Pancreas (tissue), 10 donors: ENCODE results near the gene RNASE7. TPM values are rescaled to one million over a fixed set of nuclear protein-coding genes. Genes with fewer than 3 reads are reported as not detected.

Experiments used
- ATAC-seq, 4 donors: fragments of 200-7000 bp; cut with Tn5 transposase; one replicate each; pipeline versions ENCODE4 v1.8.0 to v1.9.1; 2020; ENCODE audit warnings: mild to moderate bottlenecking in 4 of 4, moderate library complexity in 4 of 4
- DNase-seq, 6 donors: peaks; one replicate each; pipeline ENCODE4 v3.0.0-alpha.2; 2020
- FAIRE-seq: peaks from 2 replicates; lab custom pipeline; 2012; peaks lifted over from hg19 to GRCh38; lab: Jason Lieb, UNC
- H3K27ac ChIP-seq, 4 donors: fragments of 200-600 bp; sonication (generic); 1 replicate in 3 of 4; 2 replicates in 1 of 4; pipeline versions ENCODE4 v1.5.0 to v1.8.0; 2020
- H3K27me3 ChIP-seq, 4 donors: fragments of 200-600 bp; one replicate each; pipeline ENCODE4 v1.8.0; 2021
- H3K36me3 ChIP-seq, 3 donors: fragments of 200-600 bp; sonication (generic) in 1 of 3; one replicate each; pipeline versions ENCODE4 v1.5.0 to v1.8.0; 2020 to 2021
- H3K4me1 ChIP-seq, 3 donors: fragments of 200-600 bp; one replicate each; pipeline ENCODE4 v1.8.0; 2021
- H3K4me3 ChIP-seq, 4 donors: fragments of 200-600 bp; sonication (generic) in 2 of 4; one replicate each; pipeline versions ENCODE4 v1.5.0 to v1.8.0; 2020 to 2021
- H3K9me3 ChIP-seq, 4 donors: fragments of 200-600 bp; one replicate each; pipeline ENCODE4 v1.8.0; 2021
- CTCF ChIP-seq, 4 donors: fragments of 200-600 bp; sonication (generic) in 3 of 4; IDR thresholded peaks; one replicate each; pipeline versions ENCODE4 v1.5.0 to v1.8.0; 2021; ENCODE audit warnings: antibody characterized with exemption in 4 of 4
- WGBS, 2 donors: extraction: QIAGEN DNeasy Blood & Tissue Kit; methylation state at CpG; one replicate each; pipeline ENCODE4 v1.1.7; 2013; 5-methylcytosine and 5-hydroxymethylcytosine counted together
- intact Hi-C, 3 donors: fragments of 100-400 bp; cut with DNase I; formaldehyde crosslinking; loops; one replicate each; pipeline versions ENCODE4 v1.11.1 to v1.14.2; 2022
- polyA plus RNA-seq, 2 donors: library from polyadenylated mRNA; stranded (reverse); fragments of 200-250 nt; gene quantifications; one replicate each; pipeline ENCODE4 v1.2.3, GENCODE V29; 2013
- total RNA-seq, 6 donors: library from RNA; stranded (reverse); fragmentation: NEBNext Ultra II Directional in 4 of 6; extraction: Animal tissue kit (Norgen Biotek cat#: 25700) in 4 of 6; gene quantifications; one replicate each; pipeline versions ENCODE4 v1.2.1 to v1.2.4, GENCODE V29; 2021 to 2023
- donor health status: healthy with polysubstance abuse.
- donor health status: DM: no; HTN: no; CAD: no; lungs with moderate emphysema.
- donor health status: DM: no; HTN: no; CAD: no.
- donor health status: control.
- donor health status: control.
- donor health status: Bipolar disorder and iron deficiency.
- donor health status: DM: yes; HTN: yes; CAD: no.
- donor health status: DM: no; HTN: no; CAD: no.
- donor health status: DM: no; HTN: no; CAD: no.
- donor health status: DM: yes; HTN: yes; CAD: no.

The RNASE7 gene
- total and polyA plus RNA-seq, 8 donors = 0.11 to 0.78 (median 0.23) TPM; not detected in 3

DNA sequence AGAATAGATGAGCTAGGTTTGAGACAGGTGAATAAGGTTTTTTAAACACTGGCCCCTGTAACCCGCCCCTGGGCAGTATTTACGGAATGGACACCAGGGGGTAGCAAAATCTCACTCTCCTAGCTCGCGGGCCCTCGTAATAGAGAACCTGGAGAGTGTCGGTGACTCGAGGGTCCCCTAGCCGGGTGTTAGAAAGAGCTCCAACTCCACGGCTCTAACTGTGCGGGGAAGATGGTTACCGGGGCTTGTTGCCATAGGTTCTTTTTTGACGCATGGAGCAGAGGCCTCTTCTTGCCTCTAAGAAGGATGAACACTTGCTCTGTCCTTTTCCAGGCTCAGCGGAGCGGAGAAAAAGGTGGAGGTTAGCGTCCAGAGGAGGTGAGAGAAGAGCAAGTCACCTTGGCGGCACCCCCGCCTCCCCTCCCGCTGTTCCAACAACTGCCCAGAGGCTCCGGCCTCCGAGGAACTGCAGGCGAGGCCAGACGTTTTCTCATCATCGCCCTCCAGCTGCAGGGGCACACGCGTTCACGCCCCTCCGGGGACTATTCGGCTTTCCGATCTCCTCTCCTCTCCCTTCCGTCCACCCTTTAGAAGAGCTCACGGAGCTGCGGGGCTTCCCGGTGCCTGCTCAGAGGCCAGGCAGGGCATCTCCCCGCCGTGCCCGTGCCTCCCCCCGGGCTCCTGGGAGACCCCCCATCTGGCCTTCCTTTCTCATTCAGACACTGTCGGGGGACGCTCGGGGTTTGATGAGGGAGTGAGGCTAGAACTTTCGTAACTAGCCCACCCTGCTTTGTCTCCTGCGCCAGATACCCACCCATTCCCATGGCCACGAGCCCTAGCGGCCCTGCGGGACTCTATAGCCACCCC is 26.6 kb downstream of the RNASE7 start:
- TF ChIP-seq CTCF (IDR thresholded peaks at IDR 0.05) = peak in 3 of 4 donors; percentile 21 to 43 (median 38)
- Histone ChIP-seq H3K4me3 (peak overlapping the region; percentile 47 to 77 (median 70)), H3K9me3 (no peaks in the 10 kb centered on the region), H3K4me1 (peaks cover 0 to 9% (median 5%) of the 10 kb centered on the region in 3 donors), H3K27ac (peak overlapping the region; percentile 70 to 88 (median 78)), H3K36me3 (peaks cover 0 to 2% (median 0%) of the 10 kb centered on the region in 3 donors), H3K27me3 (no peaks in the 10 kb centered on the region)
- 3% methylated on average over 43 to 45 of the region's 45 CpGs for WGBS, 2 donors
- FAIRE-seq (no peak), ATAC-seq (peak; percentile 28 to 62 (median 54)), DNase-seq (peak in 4 of 6 donors; percentile 52 to 65 (median 58))
- intact Hi-C loops = loop anchor here in 1 of 3 donors (5.0 kb wide), 1 partner anchor 34 kb away; the partner anchor contains the start of gene TMEM253

- H3K36me3 ChIP-seq = peaks cover 0 to 4% (median 0%) of the 10 kb centered on the region in 3 donors
- DNase-seq (peak in 5 of 6 donors; percentile 57 to 81 (median 66)), FAIRE-seq (no peak), ATAC-seq (peak; percentile 12 to 41 (median 16))
- H3K9me3 ChIP-seq = no peaks in the 10 kb centered on the region
- H3K27me3 ChIP-seq = no peaks in the 10 kb centered on the region
- 1 to 4% methylated on average over 33 to 40 of the region's 40 CpGs for WGBS, 2 donors
- H3K4me1 ChIP-seq = peaks cover 0 to 9% (median 5%) of the 10 kb centered on the region in 3 donors
- intact Hi-C loops = loop anchor here in 1 of 3 donors (5.0 kb wide), 1 partner anchor 33 kb away; the partner anchor contains the start of gene TMEM253
- peak overlapping the region; percentile 47 to 77 (median 70) for H3K4me3 ChIP-seq
- H3K27ac ChIP-seq = peak overlapping the region; percentile 70 to 88 (median 78)
- no peak for TF ChIP-seq CTCF (IDR thresholded peaks at IDR 0.05)
These were observed 27.4 kb downstream of the RNASE7 start for GRCh38 chr14:21069388-21070082.

DNA sequence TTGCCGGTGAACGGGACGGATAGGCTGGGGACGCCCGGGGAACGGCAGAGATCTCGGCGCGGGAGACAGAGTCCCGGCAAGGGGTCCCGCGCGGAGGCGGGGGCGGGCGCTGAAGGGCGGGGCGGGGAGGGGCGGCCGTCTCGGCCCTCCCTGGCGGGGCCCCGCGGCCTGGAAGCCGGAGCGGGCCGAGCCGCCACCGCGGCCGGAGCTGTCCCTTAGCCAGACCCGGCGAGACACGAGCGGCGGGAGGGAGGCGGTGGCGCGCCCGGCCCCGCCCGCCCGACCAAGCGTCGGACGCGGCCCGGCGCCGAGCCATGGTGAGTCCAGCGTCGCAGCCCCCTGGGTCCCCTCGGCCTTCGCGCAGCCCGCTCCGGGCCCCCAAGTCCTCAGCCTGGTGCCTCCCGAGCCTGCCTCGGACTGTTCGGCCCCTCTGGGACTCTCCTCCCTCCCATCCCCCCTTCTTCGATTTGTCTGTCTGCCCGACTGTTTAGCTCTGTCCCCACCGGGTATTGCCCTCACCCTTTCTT is 28.0 kb downstream of the RNASE7 start, which contains the start of gene ARHGEF40:
ARHGEF40 (plus strand) TSS at position 222 of the 527 bp plus-strand sequence; CDS start at position 315, 93 bp downstream.
- intact Hi-C loops = no loop called here
- peak; percentile 72 to 88 (median 79) for DNase-seq
- H3K4me1 ChIP-seq = peaks cover 0 to 9% (median 5%) of the 10 kb centered on the region in 3 donors

More for the DNA sequence above, 28.0 kb downstream of the RNASE7 start, which contains the start of gene ARHGEF40:
- peak within 1 kb of the TSS; percentile 70 to 88 (median 78) for H3K27ac ChIP-seq
- H3K36me3 ChIP-seq = peaks cover 0 to 4% (median 0%) of the 10 kb centered on the region in 3 donors
- peak within 1 kb of the TSS; percentile 47 to 77 (median 70) for H3K4me3 ChIP-seq
- TF ChIP-seq CTCF (IDR thresholded peaks at IDR 0.05) = no peak
- 0% methylated on average over 33 to 63 of the region's 63 CpGs for WGBS, 2 donors
- H3K27me3 ChIP-seq = no peaks in the 10 kb centered on the region
- no peak for FAIRE-seq
- no peaks in the 10 kb centered on the region for H3K9me3 ChIP-seq
- ATAC-seq = peak; percentile 65 to 81 (median 75)
